SU-DHL-6 (cell line): ENCODE results near the gene DHX30.

Experiments used
- EZH2phosphoT487 ChIP-seq: fragments of 200-600 bp; sonication (generic), shearing (Covaris generic); conservative IDR thresholded peaks from 2 replicates; pipeline ENCODE4 v1.6.1; 2018; ENCODE audit warnings: mild to moderate bottlenecking, antibody characterized with exemption, low read length, moderate library complexity, mixed read lengths
- TF ChIP-seq, protein P1 (sequence below): fragments of 200-600 bp; sonication (generic); IDR thresholded peaks from one replicate; pipeline ENCODE4 v1.5.1; 2017; ENCODE audit warnings: antibody characterized with exemption, mild to moderate bottlenecking, low read length, moderate library complexity; ENCODE audit not compliant: insufficient read depth, poor library complexity, severe bottlenecking

DNA sequence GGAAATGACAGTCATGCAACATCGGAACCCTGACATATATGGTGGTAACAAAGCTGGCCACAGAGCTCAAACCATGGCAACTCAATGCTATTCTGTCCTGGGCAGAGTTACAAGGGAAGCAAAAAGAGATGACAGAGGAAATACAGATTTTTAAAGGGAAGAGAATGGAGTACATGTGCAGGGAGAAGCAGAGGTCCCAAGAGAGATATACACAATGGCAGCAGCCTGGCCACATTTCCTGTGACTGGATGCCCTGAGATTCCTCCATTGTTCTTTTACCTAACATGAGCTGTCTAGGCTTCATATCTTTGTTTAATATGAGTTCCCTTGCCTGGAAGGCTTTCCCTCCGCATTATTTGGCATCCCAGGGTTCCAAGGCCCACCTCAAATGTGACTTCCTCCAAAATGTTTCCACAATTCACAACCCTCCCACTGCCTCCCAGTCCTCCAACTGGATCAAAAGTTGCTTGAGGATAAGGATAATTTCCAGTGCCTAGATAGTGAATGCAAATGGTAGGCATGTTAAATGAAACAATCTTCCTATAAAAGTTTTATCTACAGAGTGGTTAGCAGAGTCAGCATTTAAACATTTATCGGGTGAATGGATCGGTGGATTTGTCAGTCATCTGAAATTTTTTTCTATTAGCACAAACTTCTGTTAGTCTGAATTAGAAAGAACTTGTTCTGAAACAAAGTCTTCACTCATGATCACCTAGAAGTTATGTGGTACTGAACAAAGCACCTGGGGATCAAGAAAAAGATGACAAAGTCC lies 86.2 kb downstream of the DHX30 start:
- TF ChIP-seq EZH2phosphoT487: no peak
- TF ChIP-seq, protein P1, sequence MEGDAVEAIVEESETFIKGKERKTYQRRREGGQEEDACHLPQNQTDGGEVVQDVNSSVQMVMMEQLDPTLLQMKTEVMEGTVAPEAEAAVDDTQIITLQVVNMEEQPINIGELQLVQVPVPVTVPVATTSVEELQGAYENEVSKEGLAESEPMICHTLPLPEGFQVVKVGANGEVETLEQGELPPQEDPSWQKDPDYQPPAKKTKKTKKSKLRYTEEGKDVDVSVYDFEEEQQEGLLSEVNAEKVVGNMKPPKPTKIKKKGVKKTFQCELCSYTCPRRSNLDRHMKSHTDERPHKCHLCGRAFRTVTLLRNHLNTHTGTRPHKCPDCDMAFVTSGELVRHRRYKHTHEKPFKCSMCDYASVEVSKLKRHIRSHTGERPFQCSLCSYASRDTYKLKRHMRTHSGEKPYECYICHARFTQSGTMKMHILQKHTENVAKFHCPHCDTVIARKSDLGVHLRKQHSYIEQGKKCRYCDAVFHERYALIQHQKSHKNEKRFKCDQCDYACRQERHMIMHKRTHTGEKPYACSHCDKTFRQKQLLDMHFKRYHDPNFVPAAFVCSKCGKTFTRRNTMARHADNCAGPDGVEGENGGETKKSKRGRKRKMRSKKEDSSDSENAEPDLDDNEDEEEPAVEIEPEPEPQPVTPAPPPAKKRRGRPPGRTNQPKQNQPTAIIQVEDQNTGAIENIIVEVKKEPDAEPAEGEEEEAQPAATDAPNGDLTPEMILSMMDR: no peak
